ENCODE measurements around the gene INPP5E.

Gene INPP5E

GRCh38 chr9:136447173-136447778, 7.6 kb upstream of the INPP5E start:
- DNase-seq (ENCODE audit: low read depth), result no peak

- DNase-seq (ENCODE audit: low read depth), result no peak
Observed at GRCh38 chr9:136445799-136446198, 6.2 kb upstream of the INPP5E start.

- no peak for DNase-seq (ENCODE audit: low read depth)
Observed at GRCh38 chr9:136444102-136444501, 4.5 kb upstream of the INPP5E start.

DNA sequence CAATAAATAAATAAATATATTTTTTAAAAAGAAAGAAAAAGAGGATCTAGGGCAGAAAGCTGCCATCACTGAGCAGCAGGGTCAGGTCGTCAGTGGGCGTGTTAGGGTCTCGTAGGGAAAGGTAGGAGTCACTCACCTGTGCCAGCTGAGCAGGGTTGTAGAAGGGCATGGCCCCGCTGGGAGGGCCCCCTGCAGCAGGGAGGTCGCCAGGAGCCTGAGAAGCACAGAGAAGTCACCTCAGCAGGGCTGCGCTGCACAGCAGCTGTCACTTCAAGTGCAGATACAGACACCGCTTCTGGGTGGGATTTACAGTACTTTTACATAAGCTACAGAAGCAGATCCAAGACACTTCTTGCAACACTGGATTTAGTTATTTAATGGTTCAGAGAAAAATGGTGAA, 4.0 kb upstream of the INPP5E start:
- no peak for DNase-seq (ENCODE audit: low read depth)

DNA sequence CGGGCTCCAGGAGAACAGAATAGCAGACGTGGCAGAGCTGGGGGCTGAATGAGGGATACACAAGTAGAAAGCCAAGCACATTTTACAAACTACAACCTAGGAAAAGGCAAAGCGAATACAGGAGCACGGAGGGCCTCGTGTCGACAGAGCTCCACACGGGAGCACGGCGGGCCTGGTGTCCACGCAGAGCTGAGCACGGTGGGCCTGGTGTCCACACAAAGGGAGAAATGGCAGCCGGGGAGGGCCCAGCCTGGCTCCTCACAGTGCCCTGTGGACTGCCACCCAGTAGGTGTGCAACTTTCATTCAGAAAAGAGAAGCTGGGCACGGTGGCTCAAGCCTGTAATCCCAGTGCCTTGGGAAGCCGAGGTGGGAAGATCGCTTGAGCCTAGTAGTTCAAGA, 3.4 kb upstream of the INPP5E start:
- DNase-seq (ENCODE audit: low read depth), result no peak

DNA sequence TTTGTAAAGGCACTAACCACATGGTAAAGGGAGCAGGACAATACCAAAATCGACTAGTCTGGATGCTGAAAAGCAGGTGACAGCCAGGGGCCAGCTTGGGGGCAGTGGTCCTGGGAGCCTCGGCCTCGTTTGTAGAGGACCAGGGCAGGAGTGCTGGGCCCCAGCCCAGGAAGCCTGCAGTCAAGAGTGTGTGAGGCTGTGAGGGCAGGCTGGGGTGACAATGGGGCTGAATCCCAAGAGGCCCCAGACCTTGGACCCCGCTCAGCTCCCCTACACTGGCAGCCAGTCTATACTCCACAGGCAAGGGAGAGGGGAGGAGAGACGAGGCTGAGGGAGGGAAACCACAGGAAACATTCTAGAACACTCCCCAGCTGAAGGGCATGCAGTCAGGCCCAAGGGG, 2.6 kb upstream of the INPP5E start:
- DNase-seq (ENCODE audit: low read depth), result no peak

DNA sequence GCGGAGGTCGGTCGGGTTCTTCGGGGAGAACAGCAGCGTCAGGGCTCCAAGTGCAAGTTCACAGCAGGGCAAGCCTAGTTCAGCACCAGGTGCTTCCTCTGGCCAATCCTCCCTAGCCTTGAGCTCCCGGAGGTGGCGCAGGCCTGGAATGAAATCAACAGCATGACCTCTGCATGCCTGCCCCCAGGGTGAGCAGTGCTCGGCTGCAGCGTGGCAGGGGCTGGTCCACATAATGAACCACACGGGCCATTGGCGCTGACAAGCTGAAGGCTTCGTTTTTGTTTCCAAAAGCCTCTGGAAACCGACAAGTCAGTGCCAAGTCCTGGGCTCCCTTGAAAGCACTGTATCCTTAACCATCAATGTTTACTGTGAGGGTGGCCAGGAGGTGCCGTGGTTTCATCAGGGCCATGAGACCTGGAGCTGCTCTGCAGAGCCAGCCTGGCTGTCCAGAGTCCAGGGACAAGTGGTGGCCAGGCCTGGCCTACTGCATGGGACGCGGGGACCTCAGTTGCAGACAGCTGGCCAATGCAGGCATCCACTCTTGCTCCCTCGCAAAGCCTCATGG, 2.1 kb upstream of the INPP5E start:
- DNase-seq (ENCODE audit: low read depth), result no peak

DNA sequence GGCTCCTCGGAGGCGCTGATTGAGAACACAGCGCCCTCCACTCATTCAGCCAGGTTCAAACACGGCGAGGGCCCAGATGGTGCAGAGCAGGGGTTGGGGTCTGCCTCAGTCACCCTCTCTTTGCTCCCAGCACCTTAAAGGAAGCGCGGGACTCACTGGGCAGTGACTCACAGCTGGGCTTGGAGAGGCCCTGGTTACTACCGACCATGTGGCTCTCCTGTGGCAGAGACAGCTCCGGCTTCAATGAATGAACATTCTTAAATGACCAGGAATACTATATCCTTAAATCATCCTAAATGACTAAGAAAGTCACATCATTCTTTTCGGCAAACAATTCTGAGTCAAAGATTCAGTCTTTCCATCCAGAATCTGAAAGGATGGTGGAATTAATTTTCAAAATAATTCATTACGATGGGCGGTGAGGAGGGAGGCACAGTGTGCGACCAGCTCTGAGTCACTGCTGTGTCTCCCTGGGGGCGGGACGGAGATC, 1.6 kb upstream of the INPP5E start:
- no peak for DNase-seq (ENCODE audit: low read depth)

DNA sequence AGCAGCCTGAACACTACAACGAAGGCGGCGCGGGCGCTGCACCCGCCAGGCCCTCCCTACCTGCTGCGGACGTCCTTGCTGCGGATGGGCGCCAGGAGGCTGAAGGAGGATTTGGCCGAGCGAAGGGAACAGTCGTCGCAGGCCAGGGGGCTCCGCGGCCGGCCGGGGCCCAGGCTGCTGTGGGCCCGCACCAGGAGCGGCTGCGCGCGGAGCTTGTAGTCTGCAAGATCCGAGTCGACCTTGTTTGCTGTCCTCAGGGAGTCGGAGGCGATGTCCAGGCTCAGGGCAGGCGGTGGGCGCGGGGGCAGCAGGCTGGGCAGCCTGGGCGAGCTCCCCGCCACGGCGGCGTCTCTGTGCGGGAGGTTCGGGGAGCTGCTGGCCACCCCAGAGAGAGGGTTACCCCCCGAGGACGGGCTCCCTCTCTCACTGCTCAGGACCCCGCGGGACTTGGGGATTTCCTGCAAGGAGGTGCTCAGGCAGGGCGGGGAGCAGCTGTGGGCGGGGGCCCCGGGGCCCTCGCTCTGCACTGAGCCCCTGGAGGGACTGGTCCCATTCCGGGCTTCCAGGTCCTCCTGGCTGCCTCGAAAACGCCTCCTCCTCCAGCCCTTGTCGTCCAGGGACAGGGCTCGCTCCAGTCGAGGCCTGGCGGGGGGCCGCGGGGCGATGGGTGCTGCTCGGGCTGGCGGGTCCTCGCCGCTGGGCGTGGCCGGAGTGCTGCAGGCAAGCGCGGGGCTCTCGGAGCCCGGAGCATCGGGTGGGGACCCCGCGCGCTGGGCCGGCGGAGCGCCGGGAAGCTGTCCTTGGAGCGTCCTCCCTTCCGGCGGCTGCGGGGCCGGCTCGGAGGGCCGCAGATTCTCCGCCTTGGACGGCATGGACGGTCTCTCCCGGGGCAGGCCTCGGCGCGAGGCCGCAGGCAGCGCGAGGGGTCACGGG, 831 bp downstream of the INPP5E start:
- DNase-seq (ENCODE audit: low read depth), result peak; percentile 20

DNA sequence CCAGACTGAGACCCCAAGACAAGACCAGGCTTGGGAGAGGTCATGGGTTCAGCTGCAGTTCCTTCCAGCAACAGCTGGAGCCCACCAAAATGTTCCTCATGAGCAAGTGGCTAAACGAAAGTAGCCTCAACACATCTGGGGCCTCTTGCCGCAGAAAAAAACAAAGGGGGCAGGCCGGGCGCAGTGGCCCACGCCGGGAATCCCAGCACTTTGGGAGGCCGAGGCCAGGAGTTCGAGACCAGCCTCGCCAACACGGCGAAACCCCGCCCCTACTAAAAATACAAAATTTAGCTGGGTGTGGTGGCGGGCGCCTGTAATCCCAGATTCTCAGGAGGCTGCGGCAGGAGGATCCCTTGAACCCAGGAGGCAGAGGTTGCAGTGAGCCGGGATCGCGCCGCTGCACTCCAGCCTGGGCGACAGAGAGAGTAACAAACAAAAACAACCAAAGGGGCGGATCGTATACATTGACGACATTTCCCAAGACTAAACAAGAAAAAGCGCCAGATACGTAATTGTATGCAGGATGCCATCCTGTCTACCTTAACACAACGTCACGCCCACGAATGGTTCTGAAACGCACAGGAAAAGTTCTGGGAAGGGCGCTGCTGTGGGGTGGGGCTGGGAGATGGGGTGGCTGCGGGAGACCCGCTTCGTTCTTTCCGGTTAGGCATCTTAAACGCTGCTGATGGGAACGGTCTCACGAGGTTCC, 1.7 kb downstream of the INPP5E start:
- DNase-seq (ENCODE audit: low read depth), result no peak

DNA sequence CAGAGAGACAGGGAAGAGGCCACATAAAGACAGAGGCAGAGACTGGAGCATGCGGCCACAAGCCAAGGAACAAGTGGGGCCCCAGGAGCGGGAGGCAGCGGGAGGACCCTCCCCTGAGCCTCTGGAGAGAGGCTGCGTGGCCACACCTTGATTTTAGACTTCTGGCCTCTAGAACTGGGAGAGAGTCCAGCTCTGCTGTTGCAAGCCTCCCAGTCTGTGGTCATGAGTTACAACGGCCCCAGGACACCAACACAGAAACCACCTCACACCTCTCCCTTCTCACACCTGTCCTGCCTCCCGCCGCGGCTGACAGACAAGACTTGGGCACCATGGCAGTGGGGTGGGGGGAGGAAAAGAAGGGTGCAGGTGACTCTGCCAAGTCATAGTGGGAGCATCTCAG, 2.2 kb downstream of the INPP5E start:
- no peak for DNase-seq (ENCODE audit: low read depth)

DNA sequence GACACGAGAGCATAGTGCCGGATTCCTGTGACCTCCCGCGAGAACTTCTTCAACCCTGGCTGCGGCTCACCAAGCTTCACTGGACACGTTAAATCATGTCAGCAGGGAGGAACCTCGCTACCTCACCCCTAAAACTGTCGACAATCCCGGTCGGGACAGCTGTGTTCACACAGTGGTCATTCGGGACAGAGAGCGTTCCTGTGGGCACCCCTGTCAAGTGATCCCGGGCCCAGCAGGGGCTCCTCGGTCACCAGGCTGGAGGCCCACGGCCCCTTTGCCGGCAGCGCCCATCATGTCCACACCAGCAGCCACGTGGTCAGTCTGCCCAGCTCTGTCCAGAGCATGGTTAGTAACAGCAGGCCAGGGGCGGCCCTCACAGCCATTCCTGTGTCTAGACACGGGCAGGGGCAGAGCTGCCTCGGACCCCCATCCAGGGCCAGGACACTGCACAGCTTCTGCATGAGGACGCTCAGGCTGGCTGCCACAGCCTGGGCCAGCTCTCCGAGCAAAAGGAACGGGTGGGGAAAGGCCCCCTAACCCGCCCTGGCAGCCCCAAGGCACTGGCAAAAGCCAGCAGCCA, 3.5 kb downstream of the INPP5E start:
- DNase-seq (ENCODE audit: low read depth), result no peak

- DNase-seq (ENCODE audit: low read depth), result no peak
Observed at GRCh38 chr9:136434580-136435169, 5.0 kb downstream of the INPP5E start.

DNA sequence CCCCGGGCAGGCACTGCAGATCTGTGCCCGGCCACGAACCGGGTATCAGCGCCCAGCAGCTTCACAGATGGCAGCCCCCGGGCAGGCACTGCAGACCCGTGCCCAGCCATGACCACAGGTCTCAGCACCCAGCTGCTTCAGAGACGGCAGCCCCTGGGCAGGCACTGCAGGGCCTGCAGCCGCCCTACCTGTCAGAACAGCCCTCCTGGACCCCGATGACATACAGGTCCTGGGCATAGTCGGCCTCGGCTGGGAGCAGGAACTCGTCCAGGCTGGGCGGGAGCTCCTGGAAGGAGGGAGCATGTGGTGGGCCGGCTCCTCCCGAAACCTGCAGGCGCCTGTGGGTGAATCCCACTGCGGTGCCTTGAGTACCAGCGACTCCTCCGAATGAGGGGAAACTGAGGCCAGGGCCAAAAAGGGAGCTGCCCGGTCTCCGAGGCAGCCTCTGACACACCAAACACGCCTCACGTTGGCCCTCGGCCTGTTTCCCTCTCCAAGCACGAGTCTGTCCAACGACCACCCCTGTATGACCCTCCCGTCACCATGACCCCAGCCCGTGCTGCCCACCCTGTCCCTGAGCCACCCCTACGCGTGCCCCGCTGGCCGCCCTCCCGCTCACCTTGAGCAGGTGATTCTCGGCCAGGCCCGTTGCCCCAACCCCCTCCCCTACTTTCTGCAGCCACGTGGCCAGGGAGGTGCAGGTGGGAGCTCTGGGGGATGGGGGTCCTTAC, 5.6 kb downstream of the INPP5E start:
- no peak for DNase-seq (ENCODE audit: low read depth)

DNA sequence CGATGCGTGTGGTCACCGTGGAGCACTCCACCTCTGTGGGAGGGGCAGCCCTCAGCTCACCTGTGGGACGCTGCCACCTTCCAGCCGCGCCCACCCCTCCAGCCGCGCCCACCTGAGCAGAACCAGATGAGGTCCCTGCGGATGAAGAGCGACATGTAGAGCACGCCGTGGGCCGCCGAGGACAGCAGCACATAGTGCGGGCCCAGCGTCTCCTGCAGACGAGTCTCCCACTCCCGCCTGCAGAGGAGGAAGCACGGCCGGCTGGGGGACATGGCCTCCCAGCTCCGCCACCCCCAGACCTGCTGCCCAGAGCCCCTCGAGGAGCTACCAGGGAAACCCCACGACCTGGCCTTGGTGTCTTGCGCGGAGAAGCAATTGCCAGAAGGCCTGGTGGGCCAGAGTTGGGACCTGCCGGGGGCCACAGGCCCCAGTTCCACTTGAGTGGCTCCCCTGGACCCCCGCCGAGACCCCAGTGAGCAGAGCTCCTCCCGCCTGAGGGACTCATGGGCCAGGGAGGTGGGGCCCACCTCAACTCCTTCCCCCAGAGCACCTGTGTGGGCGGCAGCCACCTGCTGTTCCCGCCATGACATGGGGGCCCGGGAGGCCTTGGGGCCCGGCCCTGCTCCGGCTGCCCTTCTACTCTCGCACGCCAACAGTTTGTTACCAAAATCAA, 6.5 kb downstream of the INPP5E start:
- no peak for DNase-seq (ENCODE audit: low read depth)

GRCh38 chr9:136432591-136432990, 7.1 kb downstream of the INPP5E start:
- no peak for DNase-seq (ENCODE audit: low read depth)

DNA sequence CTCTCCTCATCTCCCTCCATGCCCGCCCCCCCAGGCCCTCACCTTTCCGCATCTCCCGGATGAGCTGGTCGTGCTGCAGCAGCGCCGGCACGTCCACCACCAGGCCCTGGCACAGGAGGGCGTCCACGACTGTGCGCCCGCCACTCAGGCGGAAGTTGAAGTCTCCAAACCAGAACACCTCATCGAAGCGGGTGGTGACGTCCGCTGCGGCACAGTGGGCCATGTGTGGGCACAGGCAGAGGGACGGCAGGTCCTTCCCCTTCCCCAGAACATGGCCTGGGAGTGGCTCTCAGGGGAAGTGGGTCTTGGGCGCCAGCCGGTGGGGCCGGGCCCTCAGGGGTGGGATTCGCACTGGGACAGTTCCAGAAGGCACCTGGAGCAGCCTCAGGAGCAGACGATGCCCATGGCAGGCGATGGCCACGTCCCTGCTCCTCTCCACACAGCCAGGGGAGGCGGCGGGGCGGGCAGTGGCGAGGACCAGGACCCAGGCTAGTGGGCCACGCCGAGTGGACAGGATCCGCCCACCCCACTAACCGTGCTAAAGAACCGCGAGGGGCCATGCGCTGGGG, 7.8 kb downstream of the INPP5E start:
- DNase-seq (ENCODE audit: low read depth), result no peak

DNA sequence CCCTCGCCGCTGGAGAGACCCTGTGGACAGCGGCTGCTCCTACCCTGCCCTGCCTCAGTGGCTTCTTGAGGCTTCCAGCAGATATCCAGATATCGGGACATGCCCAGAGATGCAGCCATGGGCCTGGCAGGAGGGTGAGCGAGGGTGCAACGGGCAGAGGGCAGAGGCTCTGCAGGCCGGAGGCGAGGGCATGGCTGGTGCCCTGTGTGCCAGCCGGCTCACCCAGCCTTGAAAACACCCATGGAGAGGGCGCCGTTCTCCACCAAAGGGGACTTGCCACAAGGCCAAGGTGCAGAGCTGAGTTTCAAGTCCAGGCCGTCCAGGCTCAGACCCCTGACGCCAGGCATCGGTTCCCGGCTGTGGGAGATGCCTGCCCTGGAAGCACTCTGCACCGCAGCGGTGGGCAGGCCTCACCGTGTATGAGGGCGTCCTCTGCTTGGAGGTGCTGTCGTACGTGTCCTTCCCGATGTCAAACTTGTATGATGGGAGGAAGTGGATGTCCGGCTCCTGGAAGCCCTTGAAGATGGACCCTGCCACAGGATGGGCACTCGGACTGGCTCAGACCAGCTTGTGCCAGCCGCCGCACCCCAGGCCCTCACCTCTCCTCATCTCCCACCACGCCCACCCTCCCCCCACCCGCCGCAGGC, 8.9 kb downstream of the INPP5E start:
- no peak for DNase-seq (ENCODE audit: low read depth)

DNA sequence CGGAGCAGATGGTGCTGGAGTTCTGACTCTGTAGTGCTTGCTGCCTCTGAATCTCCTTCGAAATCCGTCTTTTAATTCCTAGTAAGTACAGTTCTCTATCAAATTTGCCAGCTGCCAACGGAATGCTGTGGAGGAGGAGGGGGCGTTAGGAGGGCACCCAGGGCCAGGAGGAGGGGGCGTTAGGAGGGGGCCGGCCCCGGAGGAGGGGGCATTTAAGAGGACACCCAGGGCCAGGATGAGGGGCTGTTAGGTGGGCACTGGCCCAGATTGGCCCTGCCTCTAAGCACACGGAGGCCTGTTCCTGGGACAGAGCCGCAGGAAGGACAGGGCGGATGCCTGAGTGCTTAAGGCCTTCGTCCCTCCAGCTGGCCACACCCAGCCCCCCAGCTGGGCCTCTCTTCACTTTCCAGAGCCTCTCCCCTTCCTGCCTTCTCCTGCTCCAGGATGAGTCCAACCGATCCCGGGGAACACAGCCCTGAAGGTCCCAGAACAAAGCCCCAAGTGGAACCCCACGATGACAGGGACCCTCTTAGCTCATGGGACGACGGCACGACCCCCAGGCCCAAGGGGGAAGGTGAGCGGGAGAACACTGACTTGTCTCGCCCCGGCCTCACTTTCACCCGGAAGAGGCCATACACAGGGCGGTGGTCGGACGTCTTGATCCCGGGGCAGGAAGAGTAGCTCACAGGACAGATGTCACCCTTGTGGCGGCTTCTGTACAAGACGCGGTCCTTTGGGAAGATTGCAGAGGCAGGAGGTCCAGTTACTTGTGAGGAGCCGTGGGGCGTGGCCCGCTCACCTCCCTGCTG, 9.8 kb downstream of the INPP5E start:
- DNase-seq (ENCODE audit: low read depth), result no peak

Data from stimulated activated CD8-positive, alpha-beta memory T cell treated with anti-CD3 and anti-CD28 coated beads, Interleukin-15, amount 100 ng/mL, for 24 hours (primary cell).